ENCODE measurements around the gene STON2.

Gene STON2

DNA sequence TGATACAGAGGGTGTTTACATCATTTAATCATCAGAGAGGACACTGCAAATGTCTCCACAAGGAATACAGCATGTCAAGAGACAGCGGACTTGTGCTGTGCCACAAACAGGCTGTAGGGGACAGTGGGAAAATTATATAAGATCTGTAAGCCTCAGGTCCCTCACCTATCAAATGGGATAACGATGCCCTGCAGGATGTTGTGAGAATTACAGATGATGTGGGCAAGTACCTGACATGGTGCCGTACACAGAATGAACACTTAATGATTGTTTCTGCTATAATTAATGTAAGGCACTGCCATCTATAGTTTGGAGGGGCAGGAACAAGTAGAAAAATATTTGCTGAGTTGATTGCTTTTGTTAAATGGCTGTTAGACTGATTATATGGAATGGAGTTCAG lies 97.5 kb downstream of the STON2 start:
- DNase-seq (ENCODE audit: low read depth) = no peak

- no peak for DNase-seq (ENCODE audit: low read depth)
Observed at GRCh38 chr14:81301813-81302212, 98.3 kb downstream of the STON2 start.

DNA sequence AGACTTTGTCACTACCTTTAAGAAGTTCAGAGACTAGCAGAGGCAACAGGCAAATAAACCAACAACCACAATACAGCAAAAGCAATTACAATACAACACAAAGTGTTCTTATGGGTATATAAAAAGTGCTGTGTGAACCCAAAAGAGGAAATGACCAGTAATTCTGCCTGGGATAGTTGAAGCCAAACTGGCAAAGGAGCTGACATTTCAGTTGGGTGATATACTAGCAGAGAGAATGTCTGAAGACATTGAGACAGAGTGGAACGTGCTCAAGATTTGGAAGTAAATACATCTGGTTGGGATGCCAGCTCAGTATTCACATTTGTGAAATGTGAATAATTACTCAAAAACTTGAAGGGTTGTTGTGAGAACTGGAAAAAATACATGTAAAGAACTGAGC lies 98.8 kb downstream of the STON2 start:
- no peak for DNase-seq (ENCODE audit: low read depth)

GRCh38 chr14:81298911-81299310 lies 101.2 kb downstream of the STON2 start:
- no peak for DNase-seq (ENCODE audit: low read depth)

GRCh38 chr14:81298122-81298521 lies 102.0 kb downstream of the STON2 start:
- DNase-seq (ENCODE audit: low read depth) = no peak

GRCh38 chr14:81295958-81296923 lies 103.9 kb downstream of the STON2 start:
- no peak for DNase-seq (ENCODE audit: low read depth)

- DNase-seq (ENCODE audit: low read depth) = no peak
Observed at GRCh38 chr14:81289516-81289915, 110.6 kb downstream of the STON2 start.

DNA sequence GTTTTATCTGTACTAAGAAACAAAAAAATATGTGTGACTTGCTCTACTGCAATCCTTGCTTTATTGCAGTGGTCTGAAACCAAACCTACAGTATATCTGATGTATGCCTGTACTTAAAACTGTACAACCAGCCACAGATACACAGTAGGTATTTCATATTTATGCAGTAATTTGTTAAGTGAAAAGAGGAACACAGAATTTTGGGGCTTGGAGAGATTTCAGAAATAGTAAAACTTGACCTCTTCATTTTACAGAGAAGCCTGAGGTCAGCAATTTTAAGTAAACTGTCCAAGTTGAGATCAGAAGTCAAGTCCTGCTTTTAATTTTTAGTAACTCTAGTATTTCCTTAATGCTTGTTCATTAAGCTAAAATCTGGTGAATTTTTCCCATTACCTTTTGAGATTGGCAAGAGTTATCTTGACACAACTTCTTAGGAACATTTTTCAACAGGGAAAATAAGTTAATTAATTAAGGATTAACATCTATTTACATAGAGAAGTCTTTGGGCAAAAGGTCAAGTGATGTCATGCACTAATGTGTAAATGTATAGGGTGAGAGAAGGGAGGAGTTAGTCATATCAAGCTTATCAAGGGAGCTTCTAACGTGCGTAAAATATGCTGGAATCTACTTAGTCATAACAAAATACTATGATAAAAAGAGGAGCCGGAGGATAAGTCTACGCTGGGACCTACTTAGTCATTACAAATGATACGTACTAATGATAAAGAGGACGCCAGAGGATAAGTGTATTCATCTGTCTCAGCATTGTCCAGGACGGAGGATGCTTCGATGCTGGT lies 113.4 kb downstream of the STON2 start:
- DNase-seq (ENCODE audit: low read depth) = peak; percentile 1

DNA sequence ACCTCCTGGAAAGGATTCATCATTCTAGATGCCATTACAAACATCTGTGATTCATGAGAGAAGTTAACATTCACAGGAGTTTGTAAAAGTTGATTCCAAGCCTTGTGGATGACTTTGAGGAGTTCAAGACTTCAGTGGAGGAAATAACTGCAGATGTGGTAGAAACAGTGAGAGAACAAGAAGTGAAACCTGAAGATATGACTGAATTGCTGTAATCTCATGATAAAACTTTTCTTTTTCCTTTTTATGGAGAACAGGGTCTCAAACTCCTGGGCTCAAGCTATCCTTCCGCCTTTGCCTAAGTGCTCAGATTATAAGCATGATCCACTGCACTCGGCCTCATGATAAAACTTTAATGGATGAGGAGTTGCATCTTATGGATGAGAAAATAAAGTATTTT lies 114.9 kb downstream of the STON2 start:
- DNase-seq (ENCODE audit: low read depth) = no peak

DNA sequence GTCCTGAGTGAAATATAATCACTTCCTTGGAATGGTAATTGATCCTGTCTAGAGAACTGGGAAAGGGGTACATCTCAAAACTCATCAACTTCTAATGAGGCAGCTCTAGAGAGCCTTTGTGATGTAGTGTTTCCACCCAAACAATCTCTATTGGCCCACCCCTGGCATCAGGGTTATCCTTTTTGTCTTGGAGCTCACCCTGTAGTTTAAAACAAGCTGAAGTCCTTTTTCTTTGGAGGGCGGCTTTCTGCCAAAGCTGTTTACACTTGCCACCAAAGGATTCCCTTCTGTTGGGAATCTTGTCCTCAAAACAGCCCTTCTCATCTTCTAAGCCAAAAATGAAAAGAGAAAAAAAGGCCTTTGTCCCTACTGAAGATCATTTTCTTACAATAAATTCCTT lies 118.8 kb downstream of the STON2 start:
- DNase-seq (ENCODE audit: low read depth) = no peak

GRCh38 chr14:81280136-81280791 lies 119.9 kb downstream of the STON2 start:
- DNase-seq (ENCODE audit: low read depth) = no peak

DNA sequence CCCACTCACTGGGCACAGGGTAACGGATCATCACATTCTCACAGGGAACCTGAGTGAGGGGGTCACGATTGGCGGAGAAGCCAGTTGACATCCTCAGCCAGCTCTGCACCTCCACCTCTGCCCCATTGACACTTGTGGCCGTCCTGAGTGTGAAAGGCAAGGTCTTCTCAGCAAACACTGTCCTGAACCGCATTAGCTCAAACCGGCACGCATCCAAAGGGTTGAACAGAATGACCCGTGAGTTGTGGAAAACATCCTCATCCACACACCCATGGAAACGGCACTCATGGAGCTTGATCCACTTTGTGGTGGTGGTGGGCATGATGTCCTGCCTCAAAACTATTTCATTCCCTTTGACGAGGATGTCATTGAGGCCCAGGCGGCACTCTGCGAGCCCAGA lies 123.0 kb downstream of the STON2 start:
- DNase-seq (ENCODE audit: low read depth) = no peak

- no peak for DNase-seq (ENCODE audit: low read depth)
Observed at GRCh38 chr14:81276073-81277069, 123.8 kb downstream of the STON2 start.

DNA sequence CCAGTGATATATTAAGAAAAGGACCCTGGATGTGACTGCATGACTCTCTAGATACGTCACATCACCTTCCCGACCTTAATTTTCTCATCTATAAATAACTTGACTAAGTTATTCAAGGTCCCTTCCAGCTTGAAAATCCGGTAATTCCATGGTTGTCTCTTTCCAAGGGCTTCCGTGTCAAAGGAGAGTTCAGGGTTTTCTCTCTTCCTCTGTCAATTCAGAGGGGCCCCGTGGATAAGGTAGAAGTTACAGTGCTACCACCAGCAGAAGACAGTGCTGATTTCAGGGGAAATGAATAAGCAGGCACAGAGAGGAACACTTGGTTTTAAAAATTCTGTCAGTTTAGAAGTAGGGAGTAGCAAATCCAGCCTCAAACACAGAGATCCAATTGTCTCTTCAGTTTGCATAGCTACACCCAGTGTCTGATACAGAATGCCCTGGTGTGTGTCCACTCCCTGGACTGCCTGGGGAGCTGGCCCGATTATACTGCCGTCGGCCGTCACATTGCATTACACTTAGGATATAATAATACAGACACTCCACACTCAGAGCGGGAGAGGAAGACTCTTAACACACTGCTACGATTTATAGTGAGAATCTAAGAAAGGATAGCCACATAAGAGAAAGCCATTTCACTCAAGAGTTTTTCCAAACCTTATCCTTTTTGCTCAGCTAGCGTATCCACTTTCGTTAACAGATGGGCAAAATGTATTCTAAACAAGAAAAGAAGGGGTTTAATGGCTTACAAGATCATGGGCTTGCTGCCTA lies 124.6 kb downstream of the STON2 start:
- no peak for DNase-seq (ENCODE audit: low read depth)

GRCh38 chr14:81273961-81274575 lies 126.1 kb downstream of the STON2 start:
- no peak for DNase-seq (ENCODE audit: low read depth)

- DNase-seq (ENCODE audit: low read depth) = no peak
Observed at GRCh38 chr14:81273521-81273920, 126.6 kb downstream of the STON2 start.

GRCh38 chr14:81272317-81272716 lies 127.8 kb downstream of the STON2 start:
- no peak for DNase-seq (ENCODE audit: low read depth)

DNA sequence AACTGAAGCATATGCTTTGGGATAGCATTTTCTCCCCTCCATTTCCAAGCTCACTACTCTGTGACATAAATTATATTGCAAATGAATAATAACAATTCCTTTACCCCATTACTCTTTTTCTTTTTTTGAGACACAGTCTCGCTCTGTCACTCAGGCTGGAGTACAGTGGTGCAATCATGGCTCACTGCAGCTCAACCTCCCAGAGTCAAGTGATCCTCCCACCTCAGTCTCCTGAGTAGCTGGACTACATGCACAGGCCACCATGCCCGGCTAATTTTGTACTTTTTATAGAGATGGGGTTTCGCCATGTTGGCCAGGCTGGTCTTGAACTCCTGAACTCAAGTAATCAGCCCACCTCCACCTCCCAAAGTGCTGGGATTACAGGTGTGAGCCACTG lies 130.1 kb downstream of the STON2 start:
- no peak for DNase-seq (ENCODE audit: low read depth)

DNA sequence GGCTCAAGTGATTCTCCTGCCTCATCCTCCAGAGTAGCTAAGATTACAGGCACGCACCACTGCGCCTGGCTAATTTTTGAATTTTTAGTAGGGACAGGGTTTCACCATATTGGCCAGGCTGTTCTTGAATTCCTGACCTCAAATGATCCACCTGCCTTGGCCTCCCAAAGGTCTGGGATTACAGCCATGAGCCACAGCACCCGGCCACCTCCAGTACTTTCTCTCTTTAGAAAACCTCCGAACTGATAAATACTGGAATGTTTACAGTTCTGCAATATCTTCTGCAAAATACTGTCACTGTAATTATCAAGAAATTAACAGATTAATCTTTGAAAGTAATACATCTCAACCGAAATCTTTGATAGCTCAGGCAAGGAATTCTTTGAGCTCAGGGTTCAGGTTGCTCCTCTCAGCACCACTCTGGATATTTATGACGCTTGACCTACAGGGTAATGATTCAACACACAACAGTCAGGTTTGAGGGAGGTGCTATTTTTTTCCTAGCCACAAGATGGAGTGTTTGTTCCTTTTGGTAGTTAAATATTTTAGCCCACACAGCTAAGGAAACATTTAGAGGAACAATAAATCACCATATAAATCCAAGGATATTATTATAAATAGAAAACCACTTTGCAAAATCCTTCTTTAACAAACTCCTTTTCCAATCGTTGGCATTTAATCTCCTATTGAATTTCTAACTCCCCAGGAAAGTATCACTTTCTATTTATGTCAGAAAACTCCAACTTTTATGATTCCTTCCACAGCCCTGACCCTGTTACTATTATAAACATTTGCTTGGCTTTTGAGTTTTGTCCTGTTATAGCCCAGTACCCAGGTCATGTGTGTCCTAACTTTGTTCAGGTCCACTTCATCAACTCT lies 130.8 kb downstream of the STON2 start:
- DNase-seq (ENCODE audit: low read depth) = peak; percentile 72

All from iris pigment epithelial cell (primary cell).